GM12873 (cell line): ENCODE measurements around the gene SASS6.

Experiments used
- TF ChIP-seq, protein P1 (sequence below): IDR thresholded peaks from 2 replicates; pipeline ENCODE4 v1.5.1; 2012; ENCODE audit warnings: low read depth, mild to moderate bottlenecking, moderate library complexity, low read length, control low read depth; ENCODE audit not compliant: insufficient read depth; ENCODE audit errors: missing control alignments

The SASS6 gene, protein sequence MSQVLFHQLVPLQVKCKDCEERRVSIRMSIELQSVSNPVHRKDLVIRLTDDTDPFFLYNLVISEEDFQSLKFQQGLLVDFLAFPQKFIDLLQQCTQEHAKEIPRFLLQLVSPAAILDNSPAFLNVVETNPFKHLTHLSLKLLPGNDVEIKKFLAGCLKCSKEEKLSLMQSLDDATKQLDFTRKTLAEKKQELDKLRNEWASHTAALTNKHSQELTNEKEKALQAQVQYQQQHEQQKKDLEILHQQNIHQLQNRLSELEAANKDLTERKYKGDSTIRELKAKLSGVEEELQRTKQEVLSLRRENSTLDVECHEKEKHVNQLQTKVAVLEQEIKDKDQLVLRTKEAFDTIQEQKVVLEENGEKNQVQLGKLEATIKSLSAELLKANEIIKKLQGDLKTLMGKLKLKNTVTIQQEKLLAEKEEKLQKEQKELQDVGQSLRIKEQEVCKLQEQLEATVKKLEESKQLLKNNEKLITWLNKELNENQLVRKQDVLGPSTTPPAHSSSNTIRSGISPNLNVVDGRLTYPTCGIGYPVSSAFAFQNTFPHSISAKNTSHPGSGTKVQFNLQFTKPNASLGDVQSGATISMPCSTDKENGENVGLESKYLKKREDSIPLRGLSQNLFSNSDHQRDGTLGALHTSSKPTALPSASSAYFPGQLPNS

GRCh38 chr1:100132566-100133477 is at the start of gene SASS6, which contains the start of gene TRMT13:
Gene SASS6 (minus strand): TSS chr1:100132930. CDS start chr1:100132814, 116 bp downstream.
Gene TRMT13 (plus strand): TSS chr1:100133163. CDS start chr1:100133169, 6 bp downstream.
- TF ChIP-seq, protein P1, sequence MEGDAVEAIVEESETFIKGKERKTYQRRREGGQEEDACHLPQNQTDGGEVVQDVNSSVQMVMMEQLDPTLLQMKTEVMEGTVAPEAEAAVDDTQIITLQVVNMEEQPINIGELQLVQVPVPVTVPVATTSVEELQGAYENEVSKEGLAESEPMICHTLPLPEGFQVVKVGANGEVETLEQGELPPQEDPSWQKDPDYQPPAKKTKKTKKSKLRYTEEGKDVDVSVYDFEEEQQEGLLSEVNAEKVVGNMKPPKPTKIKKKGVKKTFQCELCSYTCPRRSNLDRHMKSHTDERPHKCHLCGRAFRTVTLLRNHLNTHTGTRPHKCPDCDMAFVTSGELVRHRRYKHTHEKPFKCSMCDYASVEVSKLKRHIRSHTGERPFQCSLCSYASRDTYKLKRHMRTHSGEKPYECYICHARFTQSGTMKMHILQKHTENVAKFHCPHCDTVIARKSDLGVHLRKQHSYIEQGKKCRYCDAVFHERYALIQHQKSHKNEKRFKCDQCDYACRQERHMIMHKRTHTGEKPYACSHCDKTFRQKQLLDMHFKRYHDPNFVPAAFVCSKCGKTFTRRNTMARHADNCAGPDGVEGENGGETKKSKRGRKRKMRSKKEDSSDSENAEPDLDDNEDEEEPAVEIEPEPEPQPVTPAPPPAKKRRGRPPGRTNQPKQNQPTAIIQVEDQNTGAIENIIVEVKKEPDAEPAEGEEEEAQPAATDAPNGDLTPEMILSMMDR, result no peak

DNA sequence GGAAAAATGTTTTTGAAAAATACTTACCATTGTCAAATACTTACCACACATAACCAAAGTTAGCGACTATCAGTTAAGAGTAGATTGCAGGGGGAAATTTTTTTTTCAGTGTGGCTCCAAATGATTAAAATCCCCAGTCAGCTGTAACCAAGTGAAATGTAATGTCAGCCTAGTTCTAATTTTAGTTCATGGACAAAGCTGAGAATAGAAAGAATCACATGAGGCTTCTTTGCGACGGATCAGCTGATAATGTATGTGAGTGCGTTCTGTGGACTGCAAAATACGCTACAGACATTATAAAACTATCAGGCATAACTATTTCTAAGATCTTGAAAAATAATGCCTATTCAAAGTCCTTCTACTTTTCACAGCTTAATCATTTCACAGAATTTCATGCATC is 45.4 kb upstream of the SASS6 start, which contains the start of gene LRRC39:
Gene LRRC39, minus strand, starts transcription at position 166 of the 400 bp plus-strand sequence. CDS start 9,740 bp downstream, outside the sequence.
- TF ChIP-seq, protein P1, result no peak

DNA sequence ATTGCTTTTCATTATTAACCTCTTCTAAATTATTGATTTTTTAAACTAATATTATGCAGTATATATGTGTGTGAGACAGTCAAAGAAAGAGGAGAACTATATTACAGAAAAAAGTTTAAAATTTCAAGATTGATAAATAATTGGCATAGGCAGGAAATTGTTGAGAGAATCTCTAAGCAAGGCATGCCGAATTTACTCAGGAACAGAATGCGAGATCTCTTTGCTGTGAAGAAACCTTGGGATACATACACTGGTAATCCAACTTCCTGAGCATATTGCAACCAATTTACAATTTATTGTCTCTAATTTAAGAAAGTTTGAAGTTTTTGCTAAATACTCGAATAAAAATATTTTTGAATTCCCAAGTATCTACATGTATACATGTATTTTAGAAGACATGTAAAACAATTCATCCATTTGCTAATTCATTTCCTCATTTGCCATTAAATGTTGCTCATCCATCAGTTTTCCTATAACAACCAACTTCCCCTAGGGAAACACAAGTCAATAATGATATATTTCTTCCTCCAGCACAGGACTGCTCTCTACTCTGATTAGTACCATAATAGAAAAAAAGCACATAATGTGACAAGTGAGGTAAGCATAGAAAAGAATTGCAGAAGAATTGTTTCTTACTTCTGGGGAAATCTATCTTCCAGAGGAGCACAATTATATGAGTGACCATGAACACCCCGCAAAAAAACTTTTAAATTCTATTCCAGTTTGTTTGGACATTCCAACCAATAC is 44.7 kb upstream of the SASS6 start:
- TF ChIP-seq, protein P1, result no peak

DNA sequence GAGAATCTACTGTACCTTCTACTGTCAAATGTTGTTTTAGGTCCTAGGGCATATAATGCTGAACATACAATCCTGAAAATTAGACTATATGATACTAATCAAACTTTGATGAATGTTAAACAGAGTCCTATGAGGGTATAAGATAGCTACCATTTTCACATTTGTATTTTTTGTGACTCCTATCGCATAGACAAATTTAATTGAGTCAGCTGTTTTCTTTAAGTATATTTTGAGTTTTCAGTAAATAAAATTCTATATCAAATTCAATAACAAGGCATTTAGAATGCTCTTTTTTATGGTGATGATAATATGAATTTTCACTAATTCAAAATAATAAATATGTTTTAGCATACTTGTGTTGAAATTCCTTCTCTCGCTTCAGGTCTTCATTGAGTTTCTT is 35.3 kb upstream of the SASS6 start:
- TF ChIP-seq, protein P1, result no peak

DNA sequence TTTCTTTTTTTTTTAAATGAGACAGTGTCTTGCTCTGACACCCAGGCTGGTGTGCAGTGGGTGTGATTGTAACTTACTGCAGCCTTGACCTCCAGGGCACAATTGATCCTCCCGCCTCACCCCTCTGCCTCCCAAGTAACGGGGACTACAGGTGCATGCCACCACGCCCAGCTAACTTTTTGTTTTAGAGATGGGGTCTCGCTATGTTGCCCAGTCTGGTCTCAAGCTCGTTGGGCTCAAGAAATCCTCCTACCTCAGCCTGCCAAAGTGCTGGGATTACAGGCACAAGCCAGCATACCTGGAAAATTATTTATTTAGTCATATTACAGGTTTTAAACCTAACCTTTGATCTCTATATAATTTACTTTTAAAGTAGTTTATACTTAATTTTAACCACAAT is 32.0 kb upstream of the SASS6 start:
- TF ChIP-seq, protein P1, result no peak

DNA sequence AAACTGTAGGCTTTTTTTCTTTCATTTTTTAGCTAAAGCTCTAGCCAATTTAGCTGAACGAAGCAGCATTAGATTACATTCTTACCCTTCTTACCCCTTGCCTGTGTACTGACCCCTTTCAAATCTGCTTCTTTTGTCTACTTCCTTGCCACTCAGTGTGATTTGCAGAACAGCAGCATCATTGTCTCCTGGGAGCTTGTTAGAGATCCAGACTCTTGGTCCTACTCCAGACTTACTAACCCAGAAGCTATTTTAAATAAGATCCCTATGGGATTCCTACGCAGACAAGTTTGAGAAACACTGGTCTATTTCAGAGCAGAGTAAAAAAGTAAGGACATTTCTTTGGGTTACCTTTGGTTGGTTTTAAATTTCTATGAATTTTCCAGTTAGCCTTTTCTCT is 31.5 kb upstream of the SASS6 start:
- TF ChIP-seq, protein P1, result no peak
